Inflammatory macrophage treated with lipopolysaccharide for 1 hour (primary cell): ENCODE results near the gene SLC22A15.
A peak's percentile ranks its signal among the peaks of the same experiment; 100 is the strongest.

Experiments used
- DNase-seq, 2 donors: peaks; one replicate each; pipeline ENCODE4 v3.0.0-alpha.2; 2020 to 2022

Gene SLC22A15

GRCh38 chr1:116110567-116111523 is 134.5 kb downstream of the SLC22A15 start, which contains the start of gene MAB21L3:
MAB21L3 (plus strand) TSS chr1:116111399; CDS start chr1:116112616, 1,217 bp downstream.
- peak; percentile 8 to 15 for DNase-seq

GRCh38 chr1:116111524-116112021 is 135.3 kb downstream of the SLC22A15 start:
- no peak for DNase-seq

GRCh38 chr1:116112388-116113140 is 136.3 kb downstream of the SLC22A15 start:
- DNase-seq, result no peak

- DNase-seq, result no peak
Observed at GRCh38 chr1:116113615-116114014, 137.3 kb downstream of the SLC22A15 start.

GRCh38 chr1:116115476-116116439 is 139.4 kb downstream of the SLC22A15 start:
- no peak for DNase-seq

GRCh38 chr1:116118471-116118870 is 142.2 kb downstream of the SLC22A15 start:
- DNase-seq, result no peak
